ENCODE data around the gene UBE2E2.

Gene UBE2E2

DNA sequence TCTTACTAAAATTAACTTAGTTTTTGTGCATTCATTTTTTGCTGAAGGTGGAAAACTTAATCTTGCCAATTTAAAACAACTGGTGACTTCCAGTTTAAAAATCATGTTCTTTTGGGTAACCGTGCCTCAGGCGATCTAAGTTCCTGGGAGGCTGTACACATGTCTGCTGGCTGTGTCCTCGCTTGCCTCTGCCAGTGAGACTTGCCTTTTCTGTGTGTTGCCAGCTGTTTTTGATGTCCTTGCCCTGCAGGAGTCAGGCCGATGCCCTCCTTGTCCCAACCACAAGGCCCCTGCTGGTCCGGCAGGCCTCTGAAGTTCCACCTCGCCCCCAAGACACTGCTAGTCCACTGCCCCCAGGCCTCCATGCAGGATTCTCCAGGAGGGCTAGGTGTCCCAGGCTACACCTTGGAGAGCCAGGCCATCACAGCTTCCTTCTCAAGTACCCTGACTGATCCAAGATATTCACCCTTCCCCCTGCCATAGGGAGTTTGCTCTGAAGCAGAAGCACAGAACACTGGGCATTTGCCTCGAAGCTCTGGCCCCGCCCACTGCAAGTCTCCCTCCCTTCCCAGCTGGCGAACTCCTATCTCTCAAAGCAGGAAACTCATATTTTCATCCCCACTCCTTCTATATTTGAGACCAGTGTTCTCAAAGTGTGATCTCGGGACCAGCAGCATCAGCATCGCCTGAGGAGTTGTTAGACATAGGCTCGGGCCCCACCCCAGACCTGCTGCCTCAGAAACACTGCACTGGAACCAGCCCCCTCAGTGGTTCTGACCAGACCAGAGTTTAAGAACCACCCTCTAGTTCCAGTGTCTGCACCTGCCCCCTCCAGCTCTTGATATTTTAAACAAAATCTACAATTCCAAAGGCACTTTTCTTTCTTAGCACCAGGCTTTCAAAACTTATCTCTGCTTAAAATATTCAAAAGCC lies 416.8 kb downstream of the UBE2E2 start:
- no peak for DNase-seq (ENCODE audit: low read depth in 2 of 2)

DNA sequence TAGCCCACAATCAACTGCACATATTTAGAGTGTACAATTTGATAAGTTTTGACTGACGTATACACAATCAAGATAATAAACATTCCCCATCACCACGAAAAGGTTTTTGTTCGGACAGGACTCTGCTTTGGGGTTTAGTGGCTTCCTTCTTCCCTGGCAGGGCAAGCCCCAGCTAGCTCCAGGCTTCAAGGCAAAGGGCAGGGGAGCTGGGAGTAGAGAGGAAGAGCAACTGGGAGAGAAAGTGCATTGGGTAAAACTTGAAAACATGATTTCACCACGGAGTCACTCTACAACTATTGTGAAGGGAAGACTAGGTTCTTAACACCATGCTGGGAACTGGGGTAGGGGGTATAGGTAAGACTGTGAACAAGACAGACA lies 417.5 kb downstream of the UBE2E2 start:
- DNase-seq (ENCODE audit: low read depth in 2 of 2), result no peak

DNA sequence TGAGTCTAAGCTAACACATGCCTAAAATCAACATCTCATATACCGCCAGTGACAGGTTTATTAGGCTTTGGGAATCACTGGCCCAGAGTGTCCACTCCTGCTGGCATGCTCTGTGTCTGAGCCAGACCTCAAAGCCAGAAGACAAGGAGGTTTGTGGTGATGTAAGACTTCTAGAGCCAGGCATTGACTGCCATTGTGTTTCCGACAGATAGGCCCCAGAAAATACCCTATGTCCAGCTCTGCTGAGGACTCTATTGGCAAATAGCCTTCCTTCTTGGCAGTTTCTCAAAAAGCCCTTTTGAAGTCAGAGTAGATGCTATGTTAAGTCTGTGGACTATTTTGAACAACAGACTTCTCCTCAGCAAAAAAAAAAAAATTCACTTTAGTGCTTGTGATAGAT lies 420.7 kb downstream of the UBE2E2 start:
- no peak for DNase-seq (ENCODE audit: low read depth in 2 of 2)

GRCh38 chr3:23624305-23624704 lies 421.2 kb downstream of the UBE2E2 start:
- DNase-seq (ENCODE audit: low read depth in 2 of 2), result no peak

DNA sequence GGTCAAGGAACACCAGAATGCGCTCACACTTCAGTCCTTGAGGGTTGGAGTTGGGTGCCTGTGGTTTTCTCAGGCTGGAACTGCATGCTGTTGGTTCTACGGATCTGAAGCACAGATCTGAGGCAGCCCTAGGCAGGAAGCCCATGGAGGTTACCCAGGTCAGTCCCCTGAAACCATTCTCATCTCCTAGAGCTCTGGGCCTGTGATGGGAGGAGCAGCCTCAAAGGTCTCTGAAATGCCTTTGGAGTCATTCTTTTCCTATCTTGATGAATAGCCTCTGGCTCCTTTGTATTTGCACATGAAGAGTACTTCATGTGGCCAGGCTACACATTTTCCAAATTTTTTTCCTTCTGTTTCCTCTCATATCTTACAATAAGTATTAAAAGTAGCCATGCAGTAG lies 423.3 kb downstream of the UBE2E2 start:
- DNase-seq (ENCODE audit: low read depth in 2 of 2), result no peak

- no peak for DNase-seq (ENCODE audit: low read depth in 2 of 2)
Measured at GRCh38 chr3:23629181-23629894, 426.2 kb downstream of the UBE2E2 start.

- DNase-seq (ENCODE audit: low read depth in 2 of 2), result no peak
Measured at GRCh38 chr3:23633261-23633960, 430.3 kb downstream of the UBE2E2 start.

- no peak for DNase-seq (ENCODE audit: low read depth in 2 of 2)
Measured at GRCh38 chr3:23637339-23637738, 434.2 kb downstream of the UBE2E2 start.

GRCh38 chr3:23640471-23641146 lies 437.5 kb downstream of the UBE2E2 start:
- DNase-seq (ENCODE audit: low read depth in 2 of 2), result no peak

Measured in stimulated activated CD4-positive, alpha-beta T cell treated with anti-CD3 and anti-CD28 coated beads, Interleukin-12 subunit alpha, Interleukin-12 subunit beta, amount 100 ng/mL, for 24 hours (primary cell).